HG03439 (cell line): ENCODE measurements around the gene EPHB1.

Experiments used
- ATAC-seq: cut with Tn5 transposase; IDR thresholded peaks from one replicate; pipeline ENCODE4 v1.9.1; 2021; ENCODE audit warnings: mild to moderate bottlenecking, moderate library complexity; ENCODE audit not compliant: unreplicated experiment

EPHB1 gene

DNA sequence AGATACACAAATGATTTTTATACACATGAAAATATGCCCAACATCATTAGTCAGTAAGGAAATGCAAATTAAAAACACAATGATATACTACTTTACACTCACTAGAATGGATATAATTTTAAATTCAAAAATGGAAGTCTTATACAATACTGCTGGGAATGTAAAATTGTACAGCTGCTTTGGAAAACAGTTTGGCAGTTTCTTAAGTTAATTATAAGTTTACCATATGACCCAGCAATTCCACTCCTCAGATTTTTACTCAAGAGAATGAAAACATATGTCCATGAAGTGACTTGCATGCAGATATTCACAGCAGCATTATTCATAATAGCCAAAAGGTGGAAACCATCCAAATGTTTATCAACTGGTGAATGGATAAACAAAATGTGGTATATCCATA is 281.3 kb downstream of the EPHB1 start:
- ATAC-seq = no peak

DNA sequence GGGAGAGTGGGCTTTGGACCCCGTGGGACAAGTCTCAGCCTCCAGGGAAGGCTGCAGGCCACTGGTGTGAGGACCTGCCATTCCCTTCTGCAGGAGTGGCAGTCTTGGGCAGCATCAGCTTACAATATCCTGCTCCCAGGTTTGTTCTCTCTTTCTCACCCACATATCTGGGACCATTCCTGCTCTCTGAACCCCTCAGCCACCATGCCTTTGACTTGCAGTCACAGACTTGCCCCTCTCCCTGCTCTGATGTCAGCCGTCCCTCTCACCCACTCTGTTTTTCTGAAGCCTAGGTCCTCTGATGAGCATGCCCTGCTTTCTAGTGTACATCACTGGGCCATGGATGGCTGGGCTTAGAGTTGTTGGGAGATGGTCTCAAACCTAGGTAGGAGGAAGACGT is 282.1 kb downstream of the EPHB1 start:
- no peak for ATAC-seq

DNA sequence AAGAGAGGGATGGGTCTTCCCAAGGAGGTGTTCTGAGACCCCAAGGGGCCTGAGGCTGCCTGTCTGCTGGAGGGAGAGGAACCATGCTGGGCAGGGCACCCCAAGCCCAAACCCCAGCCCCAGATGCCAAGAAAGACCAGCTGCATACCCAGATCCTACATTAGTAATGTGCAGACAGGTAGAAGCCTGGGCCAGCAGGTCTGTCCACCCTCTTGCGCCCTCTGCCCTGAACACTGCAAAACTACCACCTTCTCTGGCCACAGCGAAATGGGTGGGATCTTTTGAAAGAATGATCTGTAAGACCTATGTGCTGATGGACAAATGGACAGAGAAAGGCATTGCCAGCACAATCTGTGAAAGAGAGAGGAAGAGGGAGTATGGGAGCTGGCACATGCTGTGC is 283.2 kb downstream of the EPHB1 start:
- no peak for ATAC-seq

DNA sequence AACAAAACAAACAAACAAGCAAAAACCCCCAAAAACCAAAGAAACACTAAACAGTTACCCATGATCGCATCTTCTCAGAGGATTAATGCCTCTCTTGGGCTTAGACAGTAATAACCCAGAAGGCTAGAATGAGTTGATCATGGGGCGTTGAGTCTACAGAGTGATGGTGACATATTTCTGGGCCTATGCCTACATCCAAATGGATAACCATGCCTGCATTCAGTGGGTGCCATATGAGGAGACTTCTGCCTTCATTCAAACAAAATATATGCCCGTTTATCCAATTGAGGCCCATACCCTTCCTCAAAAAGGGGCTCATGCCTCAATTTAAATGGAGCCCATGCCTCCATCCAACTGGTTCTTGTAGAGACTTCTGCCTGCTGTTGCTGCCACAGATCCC is 284.0 kb downstream of the EPHB1 start:
- no peak for ATAC-seq

DNA sequence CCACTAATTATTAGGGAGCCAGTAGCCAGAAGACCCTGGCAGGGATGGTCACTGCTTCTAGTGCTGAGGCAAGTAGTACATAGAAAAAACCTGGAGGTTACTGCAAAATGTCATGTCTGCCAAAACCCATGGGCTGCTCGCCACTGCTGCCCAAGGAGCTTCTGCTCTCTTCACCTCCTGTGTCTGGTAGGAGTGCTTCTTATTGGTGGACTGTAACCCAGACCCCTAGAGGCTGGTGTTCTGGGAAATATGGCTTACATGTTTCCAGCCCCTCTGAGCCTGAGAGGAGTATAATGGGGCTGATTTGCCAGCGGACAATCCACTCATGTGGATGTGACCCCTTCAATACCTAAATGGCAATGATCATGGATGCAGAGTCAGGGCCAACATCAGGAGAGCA is 286.4 kb downstream of the EPHB1 start:
- ATAC-seq = no peak

DNA sequence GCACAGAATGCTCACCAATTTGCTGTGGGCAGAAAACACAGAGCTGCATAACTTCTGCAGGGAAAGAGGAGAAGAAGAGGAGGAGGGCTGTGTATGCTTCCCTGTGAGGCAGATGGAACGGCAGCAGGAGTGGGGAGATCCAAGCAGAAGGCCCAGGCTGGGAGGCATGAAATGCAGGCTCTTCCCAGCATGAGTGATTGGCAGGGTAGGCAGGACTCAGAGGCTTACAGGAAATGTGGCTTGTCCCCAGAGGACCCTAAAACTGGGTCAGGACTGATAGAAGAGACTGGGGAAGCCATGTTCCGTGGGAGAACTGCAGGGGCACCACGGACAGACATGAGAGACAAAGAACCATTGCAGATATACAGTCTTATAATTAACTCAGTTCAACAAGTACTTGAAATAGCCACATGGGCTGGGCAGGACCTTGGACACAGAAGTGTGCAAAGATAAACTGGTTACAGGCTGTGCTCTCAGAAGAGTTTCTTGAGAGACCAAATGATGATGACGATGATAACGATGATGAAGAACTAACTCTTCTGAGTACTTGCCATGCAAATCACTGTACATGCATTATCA is 286.9 kb downstream of the EPHB1 start:
- no peak for ATAC-seq

DNA sequence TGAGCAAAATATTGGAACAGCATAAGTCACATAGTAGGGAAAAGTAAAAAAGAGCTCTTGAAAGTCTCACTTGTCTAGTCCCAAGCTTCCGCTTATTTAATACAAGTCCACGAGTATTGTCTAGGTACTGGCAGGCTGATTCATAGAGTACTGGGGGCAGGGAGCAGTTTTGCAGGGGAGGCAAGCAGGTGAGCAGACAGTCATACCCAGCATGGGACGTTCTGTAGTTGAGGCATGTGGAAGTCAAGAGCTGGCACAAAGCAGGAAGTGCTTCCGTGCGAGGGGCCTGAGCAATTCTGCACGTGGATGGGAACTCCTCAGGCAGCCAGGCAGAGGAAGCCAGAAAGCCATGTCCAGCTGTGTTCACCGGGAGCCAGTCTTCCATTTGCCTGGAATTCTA is 287.6 kb downstream of the EPHB1 start:
- ATAC-seq = no peak

DNA sequence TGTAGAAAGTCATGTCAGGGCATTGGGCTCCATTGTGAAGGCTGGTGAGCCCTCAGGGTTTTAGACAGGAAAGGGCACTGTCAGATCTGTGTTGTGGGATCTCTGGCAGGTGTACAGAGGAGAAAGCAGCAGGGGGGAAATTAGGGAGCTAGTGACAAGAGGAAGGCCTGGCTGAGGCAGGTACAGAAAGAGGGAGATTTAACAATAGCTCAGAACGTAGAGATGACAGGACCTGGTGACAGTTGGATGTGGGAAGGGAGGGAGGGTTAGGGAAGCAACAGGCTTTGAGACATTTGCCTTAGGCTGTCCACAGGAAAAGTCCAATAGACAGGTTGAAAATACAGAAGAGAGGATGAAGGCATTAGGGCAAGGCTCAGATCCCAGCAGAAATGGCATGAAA is 288.1 kb downstream of the EPHB1 start:
- ATAC-seq = no peak

DNA sequence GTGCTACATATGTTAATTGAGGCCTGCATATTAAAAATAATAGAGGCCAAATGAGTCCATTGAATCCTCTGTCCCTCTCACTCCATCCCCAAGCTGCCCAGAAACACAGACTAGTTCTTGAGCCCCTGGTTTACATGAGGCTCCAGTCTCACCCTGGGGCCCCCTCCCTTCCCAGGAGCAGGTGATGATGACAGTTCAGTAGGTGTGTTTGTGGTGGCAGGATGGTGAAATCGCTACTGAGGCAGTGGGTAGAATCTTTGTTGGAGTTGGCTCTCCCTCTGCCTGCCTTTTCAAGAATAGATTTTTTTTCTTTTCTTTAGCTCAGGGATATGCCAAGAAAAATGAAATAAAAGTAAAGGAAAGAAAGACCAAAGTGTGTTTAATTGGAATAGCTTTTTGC is 288.7 kb downstream of the EPHB1 start:
- no peak for ATAC-seq

DNA sequence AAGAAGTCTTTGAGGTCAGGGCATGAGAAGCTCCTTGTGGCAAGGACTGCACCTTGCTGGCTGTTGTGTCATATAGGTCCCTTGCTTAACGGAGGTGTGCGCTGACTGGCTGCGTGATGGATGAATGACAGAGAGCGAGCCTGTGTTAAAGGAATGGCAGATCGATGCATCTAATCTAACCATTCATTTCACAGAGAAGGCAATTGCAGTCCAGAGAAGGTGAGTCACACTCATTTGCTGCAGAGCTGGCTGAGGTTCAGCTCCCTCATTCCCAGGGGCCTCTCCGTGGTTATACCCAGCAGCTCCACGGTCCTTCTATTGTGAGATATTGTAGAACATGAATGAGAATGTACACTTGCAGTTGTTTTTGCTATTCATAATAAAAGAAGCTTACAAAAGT is 289.3 kb downstream of the EPHB1 start:
- ATAC-seq = no peak

DNA sequence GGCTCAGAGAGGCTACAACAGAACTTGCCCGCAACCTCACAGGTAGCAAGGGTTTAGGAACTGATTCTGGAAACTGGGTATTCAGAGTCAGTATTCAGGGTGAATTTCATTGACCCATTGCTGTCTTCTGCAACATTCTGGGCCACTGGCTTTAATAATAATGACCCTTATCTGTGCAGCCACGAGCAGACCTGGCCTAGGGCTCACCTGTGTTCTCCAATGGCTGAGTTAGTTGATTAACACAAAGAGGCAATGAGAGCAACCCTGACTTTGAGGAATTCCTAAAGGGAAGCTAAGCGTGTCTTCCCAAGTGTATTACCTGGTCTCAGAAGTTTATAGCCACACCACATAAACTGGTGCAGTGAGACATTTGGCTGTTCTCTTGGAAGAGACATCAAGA is 289.9 kb downstream of the EPHB1 start:
- no peak for ATAC-seq

DNA sequence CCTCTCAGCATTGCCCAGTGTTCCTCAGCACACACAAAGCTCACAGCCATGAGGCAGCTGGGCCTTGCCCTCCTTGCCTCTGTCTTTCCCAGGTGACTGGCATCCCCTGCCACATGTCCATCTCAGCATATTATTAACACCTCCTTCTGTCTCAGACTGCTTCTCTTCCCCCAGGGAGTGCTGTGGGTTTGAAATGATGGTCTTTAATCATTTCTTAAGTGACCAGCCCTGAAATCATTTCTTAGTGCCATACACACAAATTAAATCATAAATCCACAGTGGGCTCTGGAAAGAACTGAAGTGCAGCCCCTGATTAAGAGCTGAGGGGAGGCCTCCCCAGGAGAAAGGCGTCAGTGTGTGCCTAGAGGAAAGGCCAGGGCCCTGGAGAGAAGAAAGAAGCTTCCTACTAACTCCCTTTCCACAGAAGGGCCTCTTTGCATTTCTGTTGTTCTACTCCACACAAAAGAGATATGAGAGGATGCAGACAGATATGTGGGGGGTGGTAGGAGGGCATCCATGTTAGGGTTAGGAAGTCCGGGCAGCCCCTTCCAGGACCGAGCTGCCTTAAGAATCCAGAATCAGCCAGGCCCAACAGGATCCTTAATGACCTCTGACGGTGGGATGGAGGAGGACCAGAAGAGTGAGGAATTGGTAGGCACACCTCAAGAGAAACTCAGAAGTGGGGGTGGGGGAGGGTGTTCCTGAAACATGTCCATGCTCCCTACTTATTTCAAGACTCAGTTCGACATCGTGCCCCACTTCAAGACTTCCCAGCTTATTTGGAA is 290.8 kb downstream of the EPHB1 start:
- no peak for ATAC-seq

DNA sequence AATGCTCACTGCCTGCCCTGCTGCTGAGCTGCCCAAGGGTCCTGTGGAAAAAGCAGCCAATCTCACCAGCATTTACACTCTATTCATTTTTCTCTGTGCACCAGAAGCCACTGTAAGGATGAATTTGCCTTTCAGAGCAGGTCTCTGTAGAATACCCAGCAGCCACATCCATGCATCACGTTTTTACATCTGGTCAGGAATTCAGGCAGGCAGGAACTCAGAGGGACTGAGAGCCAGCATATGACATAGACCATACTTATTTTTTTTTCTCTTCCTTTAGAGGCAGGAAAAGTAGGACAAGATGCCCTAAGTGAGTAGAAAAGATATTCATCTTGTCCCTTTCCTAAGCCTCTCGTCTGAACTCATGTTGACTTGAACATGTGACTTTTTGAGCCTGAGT is 292.7 kb downstream of the EPHB1 start:
- no peak for ATAC-seq

DNA sequence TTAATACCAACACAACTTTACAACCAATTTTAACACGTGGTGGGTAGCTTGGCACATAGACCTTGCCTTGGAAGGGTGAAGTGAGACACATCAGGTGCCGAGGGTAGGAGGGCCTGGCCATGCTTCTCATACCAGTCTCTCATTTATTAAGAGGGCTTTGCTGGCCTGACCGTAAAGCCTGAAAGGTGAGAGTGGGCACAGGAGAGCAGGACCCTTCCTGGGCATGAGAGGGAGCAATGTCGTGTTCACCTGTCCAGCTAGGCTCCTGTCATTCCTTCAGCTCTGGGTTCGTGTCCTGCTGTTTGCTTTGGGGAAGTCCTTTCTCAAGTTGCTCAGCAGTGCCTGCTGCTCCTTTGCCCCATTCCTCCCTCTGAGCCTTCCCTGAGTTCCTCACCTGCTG is 294.4 kb downstream of the EPHB1 start:
- ATAC-seq = no peak

DNA sequence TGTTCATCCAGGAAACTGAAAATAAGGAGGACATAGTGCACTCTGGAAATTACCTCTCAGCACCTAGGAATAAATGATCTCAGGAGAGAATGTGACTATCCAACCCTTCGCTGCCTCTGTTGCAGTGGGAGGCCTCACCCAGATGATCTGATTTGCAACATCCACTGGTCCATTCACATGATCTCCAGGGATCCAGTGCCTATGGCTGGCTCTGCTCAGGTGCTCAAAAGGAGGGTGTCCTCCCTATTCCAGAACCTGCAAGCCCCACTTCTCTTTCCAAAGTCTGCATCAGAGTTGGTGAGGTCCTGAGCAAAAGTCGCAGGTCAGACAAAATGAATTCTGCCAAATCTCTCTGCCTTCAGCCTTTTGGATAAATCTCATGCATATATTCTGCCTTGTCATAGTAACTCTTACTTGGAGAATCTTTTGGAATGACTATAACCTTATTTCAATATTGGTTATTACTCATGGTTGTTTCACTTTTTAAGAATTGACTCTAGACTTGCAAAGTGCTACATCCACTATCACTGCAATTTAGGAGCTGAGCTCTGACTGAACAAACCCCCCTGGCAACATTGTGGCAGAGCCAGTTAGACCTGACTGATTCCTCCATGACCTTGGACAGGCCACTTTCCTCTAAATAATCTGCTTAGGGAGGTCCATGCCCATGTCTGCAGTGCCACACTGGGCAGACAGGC is 295.1 kb downstream of the EPHB1 start:
- ATAC-seq = no peak

DNA sequence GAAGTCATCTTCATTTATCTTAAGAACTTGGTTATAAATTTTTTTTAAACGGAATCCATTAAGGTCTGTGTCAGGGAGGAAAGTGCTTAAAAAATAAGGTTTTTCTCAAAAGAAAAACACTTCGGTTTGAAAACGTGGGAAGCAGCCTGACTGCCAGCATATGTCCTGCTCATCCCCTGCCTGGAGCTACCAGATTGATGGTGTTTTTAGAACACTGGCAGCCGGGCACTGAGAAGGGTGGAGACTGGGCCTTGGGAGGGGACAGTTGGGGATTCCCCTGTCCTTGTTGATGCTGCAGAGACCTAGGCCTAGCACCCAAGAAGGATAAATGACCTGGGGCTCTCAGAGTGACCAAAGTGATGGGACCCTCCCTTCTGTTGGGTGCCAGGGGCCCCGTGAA is 296.9 kb downstream of the EPHB1 start:
- no peak for ATAC-seq

DNA sequence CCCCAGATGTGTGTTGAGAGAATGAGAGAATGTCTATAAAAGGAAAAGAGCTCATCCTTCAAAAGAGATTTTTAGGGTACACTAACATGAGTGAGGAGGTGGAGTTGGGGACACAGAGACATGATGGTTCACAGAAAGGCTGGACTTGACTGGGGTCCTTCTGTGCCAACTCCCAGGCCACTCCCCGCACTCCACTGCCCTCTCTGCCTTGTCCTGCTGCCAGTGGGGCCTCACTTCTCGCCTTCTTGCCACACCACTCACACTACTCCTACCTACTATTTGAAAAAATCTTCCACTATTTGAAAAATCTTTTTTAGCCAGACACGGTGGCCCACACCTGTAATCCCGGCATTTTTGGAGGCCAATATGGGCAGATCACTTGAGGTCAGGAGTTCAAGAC is 298.1 kb downstream of the EPHB1 start:
- ATAC-seq = no peak

DNA sequence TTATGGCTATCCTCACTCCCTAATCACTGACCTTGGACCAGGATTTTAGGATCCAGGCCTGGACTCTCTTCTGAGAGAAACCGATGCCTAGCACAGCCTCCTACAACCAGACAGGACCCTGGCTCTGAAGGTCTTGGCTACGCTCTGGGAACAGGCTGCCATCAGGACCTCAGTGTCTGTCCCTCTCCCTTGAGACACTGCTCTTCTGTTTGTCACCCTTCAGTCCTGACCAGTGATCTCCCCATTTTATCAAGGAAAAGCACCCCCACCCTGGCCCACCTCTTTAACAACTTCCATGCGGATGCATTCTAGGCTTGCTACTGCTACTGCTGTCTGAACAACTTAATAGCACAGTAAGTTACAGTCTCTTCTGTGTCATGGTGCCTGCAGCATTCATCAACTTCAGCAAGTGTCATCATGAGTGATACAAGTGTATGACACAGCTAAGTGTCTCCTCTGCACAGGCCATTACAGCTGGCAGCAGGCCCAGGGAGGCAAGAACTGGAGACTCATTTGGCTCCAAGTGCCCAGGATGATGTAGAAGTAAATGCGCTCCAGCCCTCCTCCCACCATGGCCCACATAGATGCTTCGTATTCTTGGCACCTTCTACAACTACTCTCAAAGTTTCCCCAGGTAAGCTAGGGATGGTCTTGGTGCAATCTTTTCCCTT is 302.4 kb downstream of the EPHB1 start:
- ATAC-seq = no peak

DNA sequence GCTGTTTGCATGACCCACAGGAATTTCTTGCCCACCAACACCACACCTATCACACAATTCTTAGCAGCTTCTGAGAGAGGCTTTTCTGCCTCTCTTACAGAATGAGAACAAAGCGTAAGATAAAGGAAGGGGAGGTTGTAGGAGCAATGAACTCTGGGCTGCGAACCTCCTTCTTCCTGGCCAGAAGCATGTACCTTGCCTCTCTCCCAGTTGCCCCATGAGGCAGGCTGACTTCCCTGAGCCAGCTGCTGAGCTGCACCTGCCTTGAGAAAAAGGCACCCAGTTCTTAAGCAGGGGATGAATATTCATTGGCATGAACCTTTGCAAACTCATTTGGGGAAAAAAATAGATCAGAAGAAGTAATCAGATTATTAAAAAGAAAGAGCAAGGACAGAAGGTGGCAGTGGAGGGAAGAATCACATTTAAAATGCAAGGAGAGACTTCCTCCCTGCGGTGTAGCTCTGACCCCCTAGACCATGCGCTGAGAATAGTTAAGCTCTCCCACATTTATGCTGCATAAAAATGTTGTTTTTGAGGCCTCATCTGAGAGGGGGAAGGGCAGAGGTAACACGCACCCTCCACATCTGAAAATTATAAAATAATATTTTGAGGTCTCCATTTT is 304.8 kb downstream of the EPHB1 start:
- no peak for ATAC-seq

DNA sequence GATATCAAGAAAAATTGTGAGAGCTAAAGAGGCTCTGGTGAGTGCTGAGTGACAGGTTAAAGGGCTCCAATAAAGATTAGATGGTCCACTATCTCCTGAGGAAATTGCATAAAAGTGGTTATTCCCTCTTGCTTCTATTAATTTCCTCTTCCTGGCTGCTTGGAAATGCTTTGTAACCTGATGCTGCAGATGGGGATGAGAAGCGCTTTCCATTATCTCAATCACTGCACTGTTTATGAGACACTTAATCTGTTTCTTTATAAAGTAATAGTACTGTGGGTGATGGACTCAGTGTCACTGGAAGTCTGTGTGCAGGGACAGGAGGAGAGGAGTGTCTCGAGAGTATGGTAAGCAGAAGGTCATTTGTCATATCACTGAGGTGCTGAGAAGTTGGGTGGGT is 305.3 kb downstream of the EPHB1 start:
- ATAC-seq = no peak

DNA sequence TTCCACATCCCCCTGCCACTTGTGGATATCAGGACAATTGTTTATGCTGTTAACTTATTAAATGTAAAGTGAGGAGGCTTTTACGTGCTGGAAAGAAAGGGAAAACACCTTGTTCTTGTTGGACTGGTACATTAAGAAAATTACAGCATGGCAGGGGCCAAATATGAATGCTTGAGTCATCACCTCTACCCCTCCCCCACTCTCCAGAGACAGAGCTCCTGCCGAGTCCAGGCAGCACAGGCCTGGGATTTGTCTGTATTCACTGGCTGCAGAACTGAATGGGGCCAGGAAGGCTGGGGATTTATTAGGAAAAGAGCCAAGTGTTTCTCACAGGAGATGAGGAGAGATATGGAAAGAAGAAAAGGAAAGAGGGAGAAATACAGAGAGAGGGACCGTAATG is 308.9 kb downstream of the EPHB1 start:
- ATAC-seq = no peak
